ENCODE data around the gene TTYH1.

Gene TTYH1

DNA sequence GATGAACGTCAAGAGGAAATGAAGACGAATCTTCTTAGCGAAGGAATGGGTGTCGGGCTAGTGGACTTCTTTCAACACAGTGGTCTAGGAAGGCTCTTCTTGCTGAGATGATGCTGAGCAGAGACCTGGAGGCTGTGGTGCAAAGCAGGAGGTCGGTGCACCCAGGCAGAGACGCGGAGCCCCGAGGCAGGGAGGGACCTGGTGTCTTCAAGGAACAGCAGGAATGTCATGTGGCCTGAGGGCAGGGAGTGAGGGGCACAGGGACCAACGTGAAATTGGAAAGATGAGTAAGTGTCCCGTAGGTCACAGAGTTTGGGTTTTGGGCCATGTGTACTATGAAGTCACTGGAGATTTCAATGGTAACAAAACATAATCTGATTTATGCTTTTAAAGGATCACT, 69.2 kb downstream of the TTYH1 start:
- DNase-seq = no peak

DNA sequence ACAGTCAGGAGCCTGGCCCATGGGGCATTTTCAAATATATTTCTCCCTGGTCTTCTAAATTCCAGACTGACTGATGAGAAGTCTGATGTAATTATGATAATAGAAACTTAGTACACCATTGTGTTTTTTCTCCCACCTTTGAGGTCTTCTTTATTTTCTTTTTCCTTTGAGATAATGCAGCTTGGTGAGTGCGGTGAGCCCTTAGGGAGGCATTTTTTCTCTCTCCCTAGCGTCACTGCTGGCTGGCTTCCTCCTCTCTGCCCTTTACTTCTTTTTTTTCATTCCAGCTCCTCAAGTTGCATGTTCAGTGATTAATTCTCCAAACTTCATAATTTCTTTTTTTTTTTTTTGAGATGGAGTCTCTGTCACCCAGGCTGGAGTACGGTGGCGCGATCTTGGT, 70.6 kb downstream of the TTYH1 start:
- DNase-seq = no peak

Data from NCI-H69 (cell line).